ENCODE data around the gene NLRP1.

GRCh38 chr17:5506307-5506706 is 78.0 kb downstream of the NLRP1 start:
- TF ChIP-seq POLR2AphosphoS5 (IDR thresholded peaks at IDR 0.05; ENCODE audit: low read depth) (no peak), CTCF (IDR thresholded peaks at IDR 0.05; ENCODE audit: insufficient read depth, low read length) (no peak), REST (IDR thresholded peaks at IDR 0.05; ENCODE audit: insufficient replicate concordance, low read depth) (no peak)

Measured in HL-60 (cell line).